ENCODE measurements around the gene EGFLAM.

DNA sequence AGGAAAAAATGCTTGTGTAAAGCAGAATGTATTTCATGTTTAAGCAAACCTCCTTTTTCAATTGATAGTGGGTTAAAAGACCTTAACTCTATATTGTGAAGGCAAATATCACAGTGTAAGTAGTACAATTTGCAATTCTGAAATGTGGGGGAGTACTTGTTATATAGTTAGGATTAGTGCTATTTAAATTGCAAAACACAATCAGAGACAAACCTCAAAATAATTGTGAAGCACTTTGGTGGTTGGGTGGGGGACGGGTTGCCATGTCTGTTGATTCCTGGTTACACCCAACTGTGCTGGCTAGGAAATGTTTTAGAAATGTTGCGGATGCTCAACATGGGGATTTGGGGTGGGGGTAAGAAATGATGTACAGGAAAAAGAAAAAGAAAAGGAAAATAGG, 37.4 kb downstream of the EGFLAM start:
- TF ChIP-seq, protein P1, sequence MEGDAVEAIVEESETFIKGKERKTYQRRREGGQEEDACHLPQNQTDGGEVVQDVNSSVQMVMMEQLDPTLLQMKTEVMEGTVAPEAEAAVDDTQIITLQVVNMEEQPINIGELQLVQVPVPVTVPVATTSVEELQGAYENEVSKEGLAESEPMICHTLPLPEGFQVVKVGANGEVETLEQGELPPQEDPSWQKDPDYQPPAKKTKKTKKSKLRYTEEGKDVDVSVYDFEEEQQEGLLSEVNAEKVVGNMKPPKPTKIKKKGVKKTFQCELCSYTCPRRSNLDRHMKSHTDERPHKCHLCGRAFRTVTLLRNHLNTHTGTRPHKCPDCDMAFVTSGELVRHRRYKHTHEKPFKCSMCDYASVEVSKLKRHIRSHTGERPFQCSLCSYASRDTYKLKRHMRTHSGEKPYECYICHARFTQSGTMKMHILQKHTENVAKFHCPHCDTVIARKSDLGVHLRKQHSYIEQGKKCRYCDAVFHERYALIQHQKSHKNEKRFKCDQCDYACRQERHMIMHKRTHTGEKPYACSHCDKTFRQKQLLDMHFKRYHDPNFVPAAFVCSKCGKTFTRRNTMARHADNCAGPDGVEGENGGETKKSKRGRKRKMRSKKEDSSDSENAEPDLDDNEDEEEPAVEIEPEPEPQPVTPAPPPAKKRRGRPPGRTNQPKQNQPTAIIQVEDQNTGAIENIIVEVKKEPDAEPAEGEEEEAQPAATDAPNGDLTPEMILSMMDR (IDR thresholded peaks at IDR 0.05), result no peak
- TF ChIP-seq POLR2A (IDR thresholded peaks at IDR 0.05), result no peak
